Measurements from ENCODE around the gene SH3GLB1. TPM values are rescaled to one million over a fixed set of nuclear protein-coding genes. Genes with fewer than 3 reads are reported as not detected.

SH3GLB1 gene
- total and polyA plus RNA-seq, 2 donors (not counting 3 experiments of a cell fraction or from before 2014, with no cell fraction given): 43.7 to 140 TPM

DNA sequence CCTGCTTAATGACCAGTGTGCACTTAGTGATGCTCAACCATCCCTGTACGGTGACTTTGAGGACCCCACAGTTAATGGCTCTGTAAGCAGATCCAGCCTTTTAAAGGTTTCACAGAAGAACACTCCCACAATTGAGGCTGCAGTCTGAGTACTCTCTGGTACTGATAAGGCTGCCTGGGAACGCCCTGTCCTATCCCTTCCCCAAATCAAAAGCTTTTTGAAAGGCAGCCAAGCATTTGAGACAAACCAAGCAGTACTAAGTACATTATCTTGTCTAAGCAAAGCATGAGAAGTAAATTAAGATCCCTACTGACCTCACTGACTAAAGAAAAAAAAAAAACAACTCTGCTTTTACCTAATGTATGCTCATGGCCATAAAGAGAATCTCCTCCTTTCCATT is 60.7 kb downstream of the SH3GLB1 start:
- peaks cover 0 to 5% of the 10 kb centered on the region in 2 experiments for H3K27me3 ChIP-seq (ENCODE audit: control insufficient read depth in 2 of 2, insufficient read depth in 2 of 2, low read length in 2 of 2)
- no peaks in the 10 kb centered on the region for H4K20me1 ChIP-seq (replicated peaks; ENCODE audit: control insufficient read depth, extremely low read depth, insufficient read depth, low read length)
- dilution Hi-C loops (cut with MboI; ENCODE audit: extremely low pct_ligation_motif_present, low sequenced_read_pairs): no loop called here
- no peaks in the 10 kb centered on the region for H3K36me3 ChIP-seq (ENCODE audit: control insufficient read depth in 2 of 2, extremely low read depth in 1 of 2, insufficient read depth in 2 of 2, low read length in 2 of 2)
- TF ChIP-seq GATA2 (IDR thresholded peaks at IDR 0.05; ENCODE audit: insufficient read depth, insufficient read length, low read depth, low read length) (no peak), EZH2 (IDR thresholded peaks at IDR 0.05; ENCODE audit: borderline replicate concordance, low read depth, low read length, severe bottlenecking) (no peak), POLR2AphosphoS5 (IDR thresholded peaks at IDR 0.05; ENCODE audit: insufficient read depth, low read depth, low read length) (no peak), JUN (IDR thresholded peaks at IDR 0.05; ENCODE audit: borderline replicate concordance, insufficient read depth, insufficient read length, low read depth) (no peak), POLR2A (IDR thresholded peaks at IDR 0.05; ENCODE audit: low read depth, low read length) (no peak), FOS (IDR thresholded peaks at IDR 0.05; ENCODE audit: borderline replicate concordance, insufficient read depth, low read length) (no peak), MYC (IDR thresholded peaks at IDR 0.05; ENCODE audit: low read depth, low read length) (no peak)
- TF ChIP-seq, protein P1, sequence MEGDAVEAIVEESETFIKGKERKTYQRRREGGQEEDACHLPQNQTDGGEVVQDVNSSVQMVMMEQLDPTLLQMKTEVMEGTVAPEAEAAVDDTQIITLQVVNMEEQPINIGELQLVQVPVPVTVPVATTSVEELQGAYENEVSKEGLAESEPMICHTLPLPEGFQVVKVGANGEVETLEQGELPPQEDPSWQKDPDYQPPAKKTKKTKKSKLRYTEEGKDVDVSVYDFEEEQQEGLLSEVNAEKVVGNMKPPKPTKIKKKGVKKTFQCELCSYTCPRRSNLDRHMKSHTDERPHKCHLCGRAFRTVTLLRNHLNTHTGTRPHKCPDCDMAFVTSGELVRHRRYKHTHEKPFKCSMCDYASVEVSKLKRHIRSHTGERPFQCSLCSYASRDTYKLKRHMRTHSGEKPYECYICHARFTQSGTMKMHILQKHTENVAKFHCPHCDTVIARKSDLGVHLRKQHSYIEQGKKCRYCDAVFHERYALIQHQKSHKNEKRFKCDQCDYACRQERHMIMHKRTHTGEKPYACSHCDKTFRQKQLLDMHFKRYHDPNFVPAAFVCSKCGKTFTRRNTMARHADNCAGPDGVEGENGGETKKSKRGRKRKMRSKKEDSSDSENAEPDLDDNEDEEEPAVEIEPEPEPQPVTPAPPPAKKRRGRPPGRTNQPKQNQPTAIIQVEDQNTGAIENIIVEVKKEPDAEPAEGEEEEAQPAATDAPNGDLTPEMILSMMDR (IDR thresholded peaks at IDR 0.05; ENCODE audit: extremely low read depth in 1 of 2, insufficient read depth in 1 of 2, low read depth in 1 of 2, low read length in 2 of 2): no peak
- TF ChIP-seq, protein P2, sequence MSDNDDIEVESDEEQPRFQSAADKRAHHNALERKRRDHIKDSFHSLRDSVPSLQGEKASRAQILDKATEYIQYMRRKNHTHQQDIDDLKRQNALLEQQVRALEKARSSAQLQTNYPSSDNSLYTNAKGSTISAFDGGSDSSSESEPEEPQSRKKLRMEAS (IDR thresholded peaks at IDR 0.05; ENCODE audit: insufficient read depth, insufficient read length): no peak
- no peaks in the 10 kb centered on the region for H3K4me1 ChIP-seq (ENCODE audit: control insufficient read depth, extremely low read depth, insufficient read depth, low read length)
- H3K9me3 ChIP-seq (replicated peaks; ENCODE audit: control insufficient read depth, insufficient read depth, low read length): no peaks in the 10 kb centered on the region
- H3K27ac ChIP-seq (ENCODE audit: insufficient read depth, low read depth, low read length): no peak overlapping the region
- H3K4me2 ChIP-seq (ENCODE audit: insufficient read depth, low read length): no peak overlapping the region
- H2AFZ ChIP-seq (ENCODE audit: low read depth, low read length): no peak overlapping the region
- no peaks in the 10 kb centered on the region for H3K79me2 ChIP-seq (ENCODE audit: control insufficient read depth, insufficient read depth, low read length)
- no TSS peak for BruUV-seq (replicated peaks)
- FAIRE-seq: no peak
- no peak overlapping the region for H3K9ac ChIP-seq (replicated peaks; ENCODE audit: extremely low read depth, insufficient read depth, low read length)
- H3K9me1 ChIP-seq (replicated peaks; ENCODE audit: control insufficient read depth, extremely low read depth, insufficient read depth, low read length): no peaks in the 10 kb centered on the region
- no peak for DNase-seq (ENCODE audit: low read depth, low spot score)
- no peak overlapping the region for H3K4me3 ChIP-seq (replicated peaks in 1 of 3; ENCODE audit: insufficient read depth in 1 of 3, low read depth in 1 of 3, low read length in 3 of 3)
- POLR2A ChIA-PET: no interaction called here
- intact Hi-C loops (cut with micrococcal nuclease): no loop called here
- CTCF ChIA-PET: interaction anchor here (0.9 to 1.0 kb wide), 2 partner anchors 8 to 11 kb away, joined by 3 read pairs; no protein-coding TSS in a partner anchor
